Panc1 (cell line): Measurements from ENCODE around the gene POLD3. TPM values are rescaled to one million over a fixed set of nuclear protein-coding genes. Genes with fewer than 3 reads are reported as not detected.

Source experiments
- ATAC-seq: fragments of 200-7000 bp; cut with Tn5 transposase; 2 replicates; pipeline ENCODE4 v1.9.1; 2020; ENCODE audit warnings: mild to moderate bottlenecking, moderate library complexity
- BruUV-seq: library from RNA; stranded (reverse); fragments of 400-500 nt; replicated peaks from 2 replicates; lab custom pipeline; 2021; lab: Mats Ljungman, UMichigan
- CTCF ChIA-PET: fragments of 300-600 bp; sonication (Branson Sonifier 250); formaldehyde crosslinking; loops from one replicate; lab custom pipeline; 2022; ENCODE audit warnings: antibody characterized with exemption; lab: Charles Lee
- POLR2A ChIA-PET: fragments of 300-600 bp; sonication (Branson Sonifier 250); formaldehyde crosslinking; loops from one replicate; lab custom pipeline; 2022; ENCODE audit warnings: antibody characterized with exemption; lab: Charles Lee
- DNase-seq: peaks from one replicate; pipeline ENCODE4 v3.0.0-alpha.2; 2010; ENCODE audit warnings: low read depth, low spot score
- H3K27ac ChIP-seq: 2 replicates; pipeline ENCODE4 v1.5.1; 2011; ENCODE audit warnings: mild to moderate bottlenecking, low read length, inconsistent platforms
- H3K27me3 ChIP-seq: fragments of 200-500 bp; sonication (Bioruptor generic); 2 replicates; pipeline ENCODE4 v1.6.0; 2014; ENCODE audit warnings: low read length, inconsistent platforms; ENCODE audit not compliant: control insufficient read depth, insufficient read depth
- H3K36me3 ChIP-seq: fragments of 200-500 bp; sonication (Bioruptor generic); 2 replicates; pipeline ENCODE4 v1.5.1; 2014; ENCODE audit warnings: inconsistent platforms, mild to moderate bottlenecking, low read length, moderate library complexity; ENCODE audit not compliant: control insufficient read depth, insufficient read depth
- H3K4me1 ChIP-seq: 2 replicates; pipeline ENCODE4 v1.5.1; 2011; ENCODE audit warnings: inconsistent platforms, mild to moderate bottlenecking, low read length, moderate library complexity; ENCODE audit not compliant: control insufficient read depth, insufficient read depth
- H3K4me3 ChIP-seq, 2 experiments: 2 replicates each; pipeline ENCODE4 v1.5.1; 2011 to 2012; ENCODE audit warnings: low read depth in 2 of 2, low read length in 2 of 2, mild to moderate bottlenecking in 2 of 2, inconsistent platforms in 1 of 2, moderate library complexity in 1 of 2
- H3K9me3 ChIP-seq: fragments of 200-500 bp; sonication (Bioruptor generic); 2 replicates; pipeline ENCODE4 v1.5.1; 2014; ENCODE audit warnings: low read depth, mild to moderate bottlenecking, inconsistent platforms, low read length, moderate library complexity; ENCODE audit not compliant: control insufficient read depth, insufficient read depth
- POLR2AphosphoS5 ChIP-seq: IDR thresholded peaks from 2 replicates; pipeline ENCODE4 v1.6.1; 2012; ENCODE audit warnings: mild to moderate bottlenecking, low read depth, low read length, moderate library complexity
- REST ChIP-seq, 2 experiments: IDR thresholded peaks; 2 replicates each; pipeline ENCODE4 v1.6.1; 2011 to 2012; ENCODE audit warnings: low read depth in 2 of 2, control low read depth in 1 of 2, low read length in 1 of 2, mild to moderate bottlenecking in 1 of 2, moderate library complexity in 1 of 2; ENCODE audit not compliant: insufficient read depth in 1 of 2
- SIN3A ChIP-seq: IDR thresholded peaks from 2 replicates; pipeline ENCODE4 v1.6.1; 2012; ENCODE audit warnings: low read depth, mild to moderate bottlenecking, low read length, moderate library complexity, borderline replicate concordance; ENCODE audit not compliant: insufficient read depth
- TCF7L2 ChIP-seq: IDR thresholded peaks from 2 replicates; pipeline ENCODE4 v1.6.1; 2011; ENCODE audit warnings: mild to moderate bottlenecking, low read depth, low read length, inconsistent platforms
- in situ Hi-C: cut with HindIII; loops from 2 replicates; pipeline ENCODE4 v1.10.0; 2016; ENCODE audit warnings: low sequenced_read_pairs, low pct_unique_long_range_greater_than_20kb
- intact Hi-C: fragments of 100-400 bp; cut with micrococcal nuclease; formaldehyde crosslinking; loops from one replicate; pipeline ENCODE4 v1.10.0; 2022; ENCODE audit not compliant: unreplicated experiment
- total RNA-seq: library from RNA; stranded (reverse); gene quantifications from one replicate; pipeline ENCODE4 v1.2.1, GENCODE V29; 2021; ENCODE audit not compliant: unreplicated experiment
- TF ChIP-seq, protein P1 (sequence below): fragments of 450-650 bp; IDR thresholded peaks from 2 replicates; pipeline ENCODE4 v1.5.1; 2017; ENCODE audit warnings: mild to moderate bottlenecking

The POLD3 gene
- total RNA-seq, 1 experiment from 2014 or later: 31.7 TPM

- no peak for DNase-seq
- ATAC-seq: no peak
- Histone ChIP-seq H3K4me3 (no peak overlapping the region), H3K27me3 (no peaks in the 10 kb centered on the region), H3K36me3 (peaks cover 19% of the 10 kb centered on the region), H3K9me3 (no peaks in the 10 kb centered on the region), H3K27ac (no peak overlapping the region), H3K4me1 (no peaks in the 10 kb centered on the region)
- intact Hi-C loops (loop anchor here (10.0 kb wide), 1 partner anchor 86 kb away; no protein-coding TSS in a partner anchor), in situ Hi-C loops (no loop called here)
- no TSS peak for BruUV-seq
- CTCF ChIA-PET: no interaction called here
- TF ChIP-seq, protein P1, sequence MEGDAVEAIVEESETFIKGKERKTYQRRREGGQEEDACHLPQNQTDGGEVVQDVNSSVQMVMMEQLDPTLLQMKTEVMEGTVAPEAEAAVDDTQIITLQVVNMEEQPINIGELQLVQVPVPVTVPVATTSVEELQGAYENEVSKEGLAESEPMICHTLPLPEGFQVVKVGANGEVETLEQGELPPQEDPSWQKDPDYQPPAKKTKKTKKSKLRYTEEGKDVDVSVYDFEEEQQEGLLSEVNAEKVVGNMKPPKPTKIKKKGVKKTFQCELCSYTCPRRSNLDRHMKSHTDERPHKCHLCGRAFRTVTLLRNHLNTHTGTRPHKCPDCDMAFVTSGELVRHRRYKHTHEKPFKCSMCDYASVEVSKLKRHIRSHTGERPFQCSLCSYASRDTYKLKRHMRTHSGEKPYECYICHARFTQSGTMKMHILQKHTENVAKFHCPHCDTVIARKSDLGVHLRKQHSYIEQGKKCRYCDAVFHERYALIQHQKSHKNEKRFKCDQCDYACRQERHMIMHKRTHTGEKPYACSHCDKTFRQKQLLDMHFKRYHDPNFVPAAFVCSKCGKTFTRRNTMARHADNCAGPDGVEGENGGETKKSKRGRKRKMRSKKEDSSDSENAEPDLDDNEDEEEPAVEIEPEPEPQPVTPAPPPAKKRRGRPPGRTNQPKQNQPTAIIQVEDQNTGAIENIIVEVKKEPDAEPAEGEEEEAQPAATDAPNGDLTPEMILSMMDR: no peak
- no peak for TF ChIP-seq SIN3A
- no peak for TF ChIP-seq REST (IDR thresholded peaks at IDR 0.05; ENCODE audit: insufficient read depth in 1 of 2, low read depth in 2 of 2, low read length in 1 of 2)
- no peak for TF ChIP-seq POLR2AphosphoS5
- POLR2A ChIA-PET: interaction anchor here (1.2 kb wide), 1 partner anchor 14 kb away, joined by 3 read pairs; no protein-coding TSS in a partner anchor
Measured at GRCh38 chr11:74638869-74639268, 46.5 kb downstream of the POLD3 start.

DNA sequence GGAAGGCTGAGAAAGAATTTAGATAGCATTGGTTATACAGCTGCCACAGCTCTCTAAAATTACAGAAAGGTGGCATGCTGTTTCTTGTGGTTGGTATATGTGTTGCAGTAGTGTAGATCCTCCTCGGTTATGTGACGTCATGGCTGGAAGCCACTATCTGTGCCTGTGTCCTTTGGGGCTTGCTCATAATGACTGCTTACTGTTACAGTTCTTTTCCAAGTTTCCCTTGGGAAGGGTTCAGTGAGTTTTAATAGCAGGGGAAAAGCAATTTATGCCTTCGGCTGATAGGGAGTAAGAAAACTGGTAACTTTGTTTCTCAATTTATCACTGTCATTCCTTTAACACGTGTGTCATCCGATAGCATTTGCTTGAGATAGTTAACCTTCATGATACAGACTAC, 47.2 kb downstream of the POLD3 start:
- in situ Hi-C loops (no loop called here), intact Hi-C loops (loop anchor here (10.0 kb wide), 1 partner anchor 85 kb away; no protein-coding TSS in a partner anchor)
- ChIA-PET POLR2A (interaction anchor here (1.2 kb wide), 1 partner anchor 15 kb away, joined by 3 read pairs; no protein-coding TSS in a partner anchor), CTCF (no interaction called here)
- no peak for DNase-seq
- no peak for TF ChIP-seq SIN3A
- TF ChIP-seq, protein P1: no peak
- no peak for TF ChIP-seq POLR2AphosphoS5
- no peak for TF ChIP-seq REST (IDR thresholded peaks at IDR 0.05; ENCODE audit: insufficient read depth in 1 of 2, low read depth in 2 of 2, low read length in 1 of 2)
- TF ChIP-seq TCF7L2: no peak
- no peaks in the 10 kb centered on the region for H3K27me3 ChIP-seq
- H3K4me3 ChIP-seq: no peak overlapping the region
- no peaks in the 10 kb centered on the region for H3K9me3 ChIP-seq
- BruUV-seq: no TSS peak
- no peak for ATAC-seq
- peaks cover 19% of the 10 kb centered on the region for H3K36me3 ChIP-seq
- no peak overlapping the region for H3K27ac ChIP-seq
- H3K4me1 ChIP-seq: no peaks in the 10 kb centered on the region
